GM18526 (cell line): ENCODE data around the gene ARNT2.

ENCODE experiments used
- POLR2A ChIP-seq: IDR thresholded peaks from 3 replicates; pipeline ENCODE4 v1.6.1; 2011; ENCODE audit not compliant: insufficient read length; ENCODE audit errors: extremely low read depth

ARNT2 gene

DNA sequence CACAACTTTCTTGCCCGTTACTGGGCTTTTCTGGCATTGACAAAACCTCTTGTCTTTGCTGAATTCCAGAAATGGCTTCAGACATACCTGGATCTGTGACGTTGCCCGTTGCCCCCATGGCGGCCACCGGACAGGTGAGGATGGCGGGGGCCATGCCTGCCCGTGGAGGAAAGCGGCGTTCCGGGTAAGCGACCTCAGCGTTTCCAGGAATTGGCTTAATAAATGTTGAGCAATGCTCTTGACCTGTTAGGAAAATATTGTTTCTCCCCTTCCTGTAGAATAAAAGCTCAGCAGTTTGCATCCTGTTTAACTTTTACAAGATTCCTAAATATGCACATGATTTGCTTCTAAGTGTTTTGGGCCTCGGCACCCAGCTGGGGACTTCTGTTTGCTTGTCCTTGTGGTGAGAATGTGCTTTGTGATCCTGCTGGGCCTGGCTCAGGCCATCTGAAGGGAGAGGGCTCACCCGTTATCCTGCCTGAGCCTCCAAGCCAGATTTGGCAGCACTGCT is 46.7 kb downstream of the ARNT2 start:
- TF ChIP-seq POLR2A = no peak

DNA sequence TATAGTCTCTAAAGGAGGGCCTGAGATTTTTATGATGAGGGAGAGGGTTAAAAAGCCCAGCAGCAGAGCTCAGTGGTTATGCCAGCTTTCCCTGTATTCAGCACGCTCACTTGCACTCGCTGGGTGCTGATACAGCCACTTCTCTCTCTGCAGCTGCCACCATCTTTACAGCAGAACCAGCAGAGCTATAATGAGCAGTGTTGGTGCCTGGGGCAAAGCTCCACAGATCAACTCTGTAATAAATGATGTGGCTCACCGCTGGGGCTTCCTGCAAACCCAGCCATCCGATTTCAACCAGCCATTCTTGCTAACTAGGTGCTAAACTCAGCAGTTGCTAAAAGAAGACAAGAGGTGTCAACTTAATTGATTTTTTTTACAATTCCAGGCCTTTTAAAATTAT is 48.0 kb downstream of the ARNT2 start:
- no peak for TF ChIP-seq POLR2A

DNA sequence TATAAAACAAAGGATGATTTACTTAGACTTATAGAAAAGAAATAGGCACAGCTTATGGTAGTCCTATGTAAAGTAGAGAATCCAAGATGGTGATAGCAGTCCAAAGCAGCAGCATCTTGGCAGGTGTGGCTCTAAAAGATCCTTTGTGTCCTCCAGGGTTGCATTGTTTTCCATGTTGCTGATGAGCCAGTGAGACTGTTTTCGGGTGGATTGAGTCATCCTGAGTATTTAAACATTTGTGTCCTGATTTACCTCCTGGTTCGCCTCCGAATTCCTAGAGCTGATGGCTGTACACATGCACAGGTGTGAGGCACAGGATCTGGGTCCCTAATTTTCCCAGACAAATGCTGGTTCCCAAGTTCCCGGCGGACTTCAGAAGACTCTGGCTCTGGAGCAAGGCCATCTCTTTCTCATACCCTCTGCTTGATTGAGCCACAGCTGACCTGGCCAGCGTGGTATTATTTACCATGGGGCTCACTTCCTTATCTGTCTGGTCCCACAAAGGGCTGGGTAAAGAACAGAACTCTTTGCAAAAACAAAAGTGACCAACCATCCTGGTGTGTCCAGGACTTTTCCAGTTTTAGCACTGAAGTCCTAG is 51.0 kb downstream of the ARNT2 start:
- no peak for TF ChIP-seq POLR2A

DNA sequence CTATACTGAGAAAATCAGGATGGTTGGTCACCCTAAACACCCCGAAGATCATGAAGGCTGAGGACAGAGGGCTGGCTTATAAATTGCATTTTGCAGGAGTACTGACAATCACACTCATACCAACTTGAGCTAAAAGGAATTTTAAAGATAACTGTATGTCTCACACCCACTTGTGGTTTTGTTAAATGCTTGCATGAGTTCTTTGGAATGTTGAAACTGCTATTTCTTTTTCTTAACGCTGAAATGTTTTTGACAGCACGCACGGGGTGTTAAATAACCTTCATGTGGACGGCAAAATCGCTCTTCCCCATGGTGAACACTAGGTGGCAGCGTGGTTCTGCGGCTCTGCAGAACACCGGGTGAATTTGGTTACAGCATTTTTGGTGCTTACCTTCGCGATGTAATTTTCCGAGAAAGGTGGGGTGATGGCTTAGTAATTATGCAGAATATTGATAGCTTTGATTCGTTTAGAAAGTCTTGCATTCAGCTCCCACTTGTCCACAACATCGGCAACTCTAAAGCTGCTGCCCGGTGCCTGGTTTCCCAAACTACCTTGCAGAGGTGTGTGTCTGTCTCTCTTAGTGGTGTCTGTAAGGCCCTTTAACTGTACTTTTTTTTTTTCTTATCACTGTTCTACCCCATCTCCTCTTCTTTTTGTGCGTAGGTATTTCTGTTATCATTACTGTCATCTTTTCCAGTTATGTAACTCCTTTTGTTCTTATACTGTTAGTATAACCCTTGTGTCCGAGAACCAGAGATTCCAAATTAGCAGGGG is 51.7 kb downstream of the ARNT2 start:
- no peak for TF ChIP-seq POLR2A

DNA sequence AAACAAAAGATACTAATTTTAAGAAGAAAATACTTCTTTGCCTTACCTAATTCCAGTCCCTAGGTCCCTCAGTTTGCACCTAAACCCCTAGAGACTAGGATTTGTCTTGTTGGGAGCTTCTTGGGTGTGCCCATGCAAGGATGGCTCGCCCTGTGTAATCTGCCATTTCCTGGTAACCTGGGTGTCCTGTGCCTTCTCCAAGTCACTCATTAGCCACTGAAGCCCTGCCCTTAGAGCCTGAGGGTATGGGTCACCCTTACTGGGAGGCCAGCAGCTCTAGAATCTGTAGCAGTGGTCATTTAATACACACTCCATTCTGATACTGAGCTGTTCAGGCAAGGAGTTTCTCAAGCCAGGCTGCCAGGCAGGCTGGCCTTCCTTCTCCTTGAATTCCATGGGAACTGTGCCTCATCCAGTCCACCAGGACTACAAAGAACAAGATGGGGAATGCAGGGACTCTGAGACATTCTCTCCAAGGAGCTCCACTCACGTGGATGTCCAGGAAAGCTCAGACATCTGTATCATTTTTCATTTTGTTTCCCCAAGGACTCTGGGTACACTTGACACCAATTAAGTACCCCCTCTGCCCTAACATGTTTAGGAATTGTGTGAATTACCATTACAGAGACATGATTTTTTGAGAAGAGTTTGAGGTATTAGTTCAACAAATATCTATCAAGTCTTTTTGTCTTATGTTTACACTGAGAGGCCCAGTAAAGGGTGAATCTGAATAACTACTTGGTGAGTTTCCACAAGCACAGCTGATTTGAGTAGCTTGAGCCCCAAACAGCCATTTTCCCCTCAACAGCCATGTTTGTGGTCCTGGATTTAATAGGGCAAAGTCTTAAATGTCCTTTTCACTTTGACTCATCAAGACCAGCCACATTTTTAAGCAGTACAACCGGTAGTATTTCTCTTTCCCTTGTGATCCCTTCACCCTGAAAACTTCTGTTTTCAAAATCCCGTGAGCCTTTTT is 52.6 kb downstream of the ARNT2 start:
- no peak for TF ChIP-seq POLR2A

DNA sequence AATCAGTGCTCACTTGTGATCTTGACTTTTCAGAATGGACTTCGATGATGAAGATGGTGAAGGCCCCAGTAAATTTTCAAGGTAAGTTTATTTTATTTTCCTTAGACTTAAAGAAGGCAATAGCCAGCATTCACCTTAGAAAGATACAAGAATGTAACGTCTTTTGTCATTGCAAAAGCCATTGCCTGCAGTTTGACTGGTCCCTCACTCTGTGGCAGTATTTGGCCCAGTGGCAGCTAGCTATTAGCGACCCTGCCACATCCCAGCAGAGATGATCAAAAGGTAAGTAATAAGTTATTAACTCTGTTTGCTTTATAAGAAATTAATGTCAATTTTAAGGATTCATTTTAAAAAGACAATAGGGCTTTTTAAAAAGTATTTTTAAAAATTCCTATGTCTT is 53.7 kb downstream of the ARNT2 start:
- TF ChIP-seq POLR2A = no peak

DNA sequence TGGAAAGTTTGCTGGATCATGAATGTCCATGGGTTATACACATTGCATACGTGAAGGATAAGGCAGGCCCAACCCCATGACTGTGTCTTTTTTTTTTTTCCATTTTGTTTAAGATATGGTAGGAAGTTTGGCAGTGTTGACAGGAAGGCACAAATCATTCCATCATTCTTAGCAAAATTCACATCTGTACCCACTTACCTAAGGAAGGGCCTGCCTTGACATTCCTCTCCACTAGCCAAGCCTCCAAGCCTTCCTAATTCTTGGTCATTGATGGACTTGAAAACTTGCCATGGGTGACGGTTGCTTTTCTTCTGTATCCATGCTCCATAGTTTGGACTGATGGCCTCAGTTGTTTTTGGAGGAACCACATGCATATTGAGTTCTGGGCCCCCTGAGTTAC is 54.4 kb downstream of the ARNT2 start:
- TF ChIP-seq POLR2A = no peak

DNA sequence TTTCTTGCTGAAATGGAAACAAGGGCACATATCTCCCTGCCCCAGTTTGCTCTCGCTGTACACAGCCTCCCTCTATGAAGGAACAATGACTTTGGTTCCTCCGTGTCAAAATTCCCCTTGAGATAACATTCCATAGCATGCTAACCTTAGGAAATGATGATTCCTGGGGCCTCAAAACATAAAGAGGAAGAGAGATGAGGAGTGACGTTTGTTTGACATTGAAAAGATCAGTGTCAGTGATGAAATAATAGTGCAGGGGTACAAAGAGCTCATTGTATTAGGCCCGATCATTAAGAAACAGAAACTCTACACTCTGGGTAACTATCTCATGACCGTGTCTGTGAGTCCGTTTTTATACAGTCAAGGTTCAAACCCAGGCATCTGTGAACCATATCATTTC is 55.2 kb downstream of the ARNT2 start:
- TF ChIP-seq POLR2A = no peak

DNA sequence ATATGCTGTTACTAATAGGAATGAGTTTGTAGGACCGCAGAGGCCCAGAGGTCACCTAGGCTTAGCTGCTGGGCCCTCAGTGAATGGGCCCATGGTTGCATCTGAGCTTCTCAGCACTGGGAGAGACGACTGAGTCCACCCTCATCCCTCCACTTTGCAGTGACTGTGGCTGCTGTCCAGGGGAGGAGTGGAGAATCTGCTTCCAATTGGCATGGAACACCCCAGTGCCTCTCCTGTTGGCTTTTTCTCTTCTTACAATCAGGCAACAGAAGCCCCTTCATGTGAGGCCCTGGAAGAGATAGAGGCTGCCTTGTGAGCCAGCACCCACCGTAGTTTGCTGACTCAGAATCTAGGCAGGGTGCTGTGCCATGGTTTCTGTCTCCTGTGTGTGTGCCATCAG is 55.6 kb downstream of the ARNT2 start:
- TF ChIP-seq POLR2A = no peak

DNA sequence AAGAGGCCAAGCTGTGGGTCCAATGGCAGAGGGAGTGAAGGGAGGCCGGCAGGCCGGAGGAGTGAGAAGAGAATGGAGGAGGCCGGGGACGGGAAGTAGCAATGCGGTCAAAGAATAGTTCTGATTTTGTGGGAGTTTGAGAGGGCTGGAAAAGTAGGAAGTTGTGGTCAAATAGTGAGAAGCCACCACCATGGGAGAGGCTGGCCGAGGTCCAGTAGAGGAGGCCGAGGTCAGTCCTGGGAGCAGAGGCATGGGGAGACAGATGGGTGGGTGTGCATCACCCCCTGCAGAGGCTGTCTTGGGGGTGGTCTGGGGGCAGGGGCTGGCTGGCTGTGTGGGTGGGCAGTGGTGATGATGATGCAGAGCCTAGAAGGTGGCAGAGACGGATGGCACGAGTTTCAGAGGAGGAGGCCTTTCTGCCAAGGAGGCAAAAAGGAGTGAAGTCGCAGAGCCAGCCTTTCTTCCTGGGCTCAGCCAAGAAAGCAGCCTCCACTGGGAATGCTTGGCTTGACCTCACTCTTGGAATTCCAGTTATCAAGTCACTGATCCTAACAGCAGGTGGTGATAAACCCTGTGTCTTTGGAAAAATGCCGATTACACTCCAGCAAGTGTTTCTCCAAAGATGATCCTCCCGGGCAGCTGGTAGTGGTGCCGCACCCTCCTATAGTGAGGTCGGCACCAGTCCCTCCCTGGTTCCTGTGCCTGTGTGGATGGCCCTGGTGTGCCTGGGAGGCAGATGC is 57.3 kb downstream of the ARNT2 start:
- no peak for TF ChIP-seq POLR2A

DNA sequence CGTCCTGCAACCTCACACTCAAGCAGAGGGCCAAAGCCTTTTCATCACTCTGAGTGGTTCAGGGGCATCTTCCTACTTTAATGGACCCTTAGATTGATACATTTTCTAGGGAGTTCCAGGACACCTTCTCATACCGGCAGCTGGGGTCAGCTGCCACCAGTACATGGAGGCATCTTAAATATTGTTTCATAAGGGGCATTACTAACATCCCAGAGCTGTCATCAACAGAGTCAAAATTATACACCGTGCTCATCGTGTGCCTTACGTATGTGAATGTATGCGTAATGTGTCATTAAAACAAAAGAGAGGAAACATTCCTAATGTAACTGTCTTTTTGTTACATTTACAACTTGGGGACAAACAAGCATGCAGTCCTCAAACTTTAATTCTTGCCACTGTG is 57.9 kb downstream of the ARNT2 start:
- TF ChIP-seq POLR2A = no peak

DNA sequence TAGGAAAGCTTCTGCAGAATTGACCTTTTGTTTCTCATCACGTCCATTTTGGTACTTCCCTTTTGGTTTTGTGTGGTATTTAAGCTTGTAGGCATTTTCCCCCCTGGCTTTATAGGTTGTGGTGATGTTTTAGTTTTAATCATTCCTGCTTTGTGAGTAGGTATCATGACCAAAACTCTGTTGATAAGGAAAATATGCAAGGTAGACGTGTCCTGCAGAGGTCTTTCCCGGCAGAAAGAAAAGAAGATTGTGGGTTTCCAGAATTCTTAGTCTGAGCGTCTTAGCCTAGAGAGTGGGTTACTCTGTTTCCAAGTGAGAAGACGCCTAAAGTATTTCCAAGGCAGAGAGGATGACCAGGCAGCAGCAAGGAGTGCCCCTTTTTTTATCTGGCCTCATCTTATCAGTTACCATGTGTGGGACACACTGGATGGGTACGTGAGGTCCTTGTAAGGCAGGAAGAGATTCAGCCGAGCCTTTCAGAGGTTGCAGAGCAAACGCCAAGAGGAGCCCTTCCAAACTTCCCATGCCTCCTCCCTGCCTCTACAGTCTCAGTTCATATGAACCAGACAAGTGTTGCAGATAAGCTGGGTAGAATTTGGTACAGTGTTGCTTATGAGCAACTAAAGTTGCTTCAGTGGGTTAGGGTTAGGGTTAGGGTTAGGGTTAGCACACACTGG is 58.8 kb downstream of the ARNT2 start:
- no peak for TF ChIP-seq POLR2A

DNA sequence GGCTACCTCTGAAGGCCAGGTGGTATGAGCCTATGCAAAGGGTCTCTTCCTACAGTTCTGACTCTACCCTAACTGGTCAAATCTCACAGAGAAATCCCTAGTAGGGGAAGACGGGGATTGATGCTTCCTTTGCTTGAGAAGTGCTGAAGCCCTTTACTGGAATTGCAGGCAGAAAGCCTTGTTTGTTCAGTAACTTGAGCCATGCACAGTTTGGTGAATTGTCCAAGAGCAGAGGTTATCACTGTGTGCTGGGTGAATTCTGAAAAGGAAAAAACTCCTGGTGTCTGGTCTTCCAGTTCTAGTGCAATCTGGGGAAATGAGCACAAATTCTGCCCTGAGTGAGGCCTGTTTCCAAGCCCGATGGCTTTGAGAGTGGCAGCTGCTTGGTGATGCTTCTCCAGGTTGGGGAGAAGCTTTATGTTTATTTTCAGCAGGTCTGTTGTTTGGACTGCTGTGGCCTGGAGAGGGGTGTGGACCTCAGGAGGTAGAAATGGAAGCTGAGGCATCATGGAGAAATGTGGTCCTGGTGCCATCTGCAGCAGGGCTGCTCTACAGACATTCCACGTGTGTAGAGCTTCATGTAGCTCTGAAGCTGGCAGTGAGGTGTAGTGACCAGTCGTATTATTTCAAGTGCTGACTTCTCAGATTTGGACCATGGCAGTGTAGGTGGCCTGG is 60.9 kb downstream of the ARNT2 start:
- TF ChIP-seq POLR2A = no peak

DNA sequence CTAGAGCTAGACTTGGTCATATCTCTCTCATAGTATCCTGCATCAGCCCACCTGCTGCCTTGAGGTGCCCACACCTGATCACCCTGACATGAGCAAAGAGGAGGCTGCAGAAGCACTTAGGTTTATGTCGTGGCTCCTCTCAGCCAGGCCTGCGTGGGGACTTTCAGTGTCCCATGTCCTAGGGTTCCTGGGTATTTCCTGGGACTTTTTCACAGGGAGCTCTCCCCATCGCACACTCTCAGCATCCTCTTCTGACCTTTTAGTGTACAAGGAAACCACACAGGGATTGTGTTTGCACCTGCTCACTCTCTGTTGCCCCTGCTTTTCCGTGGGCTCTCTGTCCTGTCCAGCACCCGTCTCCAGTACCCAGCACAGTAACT is 61.4 kb downstream of the ARNT2 start:
- TF ChIP-seq POLR2A = no peak
